ENCODE data around the gene RUFY1.

DNA sequence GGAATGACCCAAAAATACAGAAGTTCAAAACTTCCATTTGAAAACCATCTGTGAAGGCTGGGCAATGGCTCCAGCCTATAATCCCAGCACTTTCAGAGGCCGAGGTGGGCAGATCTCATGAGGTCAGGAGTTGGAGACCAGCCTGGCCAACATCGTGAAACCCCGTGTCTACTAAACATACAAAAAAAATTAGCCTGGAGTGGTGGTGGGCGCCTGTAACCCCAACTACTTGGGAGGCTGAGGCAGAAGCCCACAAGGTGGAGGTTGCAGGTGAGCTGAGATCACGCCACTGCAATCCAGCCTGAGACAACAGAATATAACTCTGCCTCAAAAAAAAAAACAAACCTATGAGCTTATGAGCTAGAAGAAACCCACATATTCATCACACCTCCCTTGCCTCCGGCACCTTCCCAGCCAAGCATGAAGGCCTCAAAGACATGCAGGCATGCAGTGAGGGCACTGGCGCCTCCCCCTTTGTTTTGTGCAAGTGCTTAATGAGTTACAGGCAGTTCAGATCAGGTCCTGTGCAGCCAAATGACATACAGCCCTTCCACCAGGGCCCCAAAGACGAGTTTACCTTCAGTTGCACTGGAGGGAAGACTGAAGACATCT lies 63.2 kb downstream of the RUFY1 start:
- TF ChIP-seq, protein P1, sequence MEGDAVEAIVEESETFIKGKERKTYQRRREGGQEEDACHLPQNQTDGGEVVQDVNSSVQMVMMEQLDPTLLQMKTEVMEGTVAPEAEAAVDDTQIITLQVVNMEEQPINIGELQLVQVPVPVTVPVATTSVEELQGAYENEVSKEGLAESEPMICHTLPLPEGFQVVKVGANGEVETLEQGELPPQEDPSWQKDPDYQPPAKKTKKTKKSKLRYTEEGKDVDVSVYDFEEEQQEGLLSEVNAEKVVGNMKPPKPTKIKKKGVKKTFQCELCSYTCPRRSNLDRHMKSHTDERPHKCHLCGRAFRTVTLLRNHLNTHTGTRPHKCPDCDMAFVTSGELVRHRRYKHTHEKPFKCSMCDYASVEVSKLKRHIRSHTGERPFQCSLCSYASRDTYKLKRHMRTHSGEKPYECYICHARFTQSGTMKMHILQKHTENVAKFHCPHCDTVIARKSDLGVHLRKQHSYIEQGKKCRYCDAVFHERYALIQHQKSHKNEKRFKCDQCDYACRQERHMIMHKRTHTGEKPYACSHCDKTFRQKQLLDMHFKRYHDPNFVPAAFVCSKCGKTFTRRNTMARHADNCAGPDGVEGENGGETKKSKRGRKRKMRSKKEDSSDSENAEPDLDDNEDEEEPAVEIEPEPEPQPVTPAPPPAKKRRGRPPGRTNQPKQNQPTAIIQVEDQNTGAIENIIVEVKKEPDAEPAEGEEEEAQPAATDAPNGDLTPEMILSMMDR (optimal IDR thresholded peaks at IDR 0.05 in 1 of 3, IDR thresholded peaks at IDR 0.05 in 1 of 3, conservative IDR thresholded peaks at IDR 0.05 in 1 of 3; ENCODE audit: extremely low read depth in 1 of 3, insufficient read depth in 2 of 3, low read length in 3 of 3): no peak
- no peak for TF ChIP-seq EZH2 (IDR thresholded peaks at IDR 0.05; ENCODE audit: low read length)
